Panc1 (cell line): Measurements from ENCODE around the gene USP12. TPM values are rescaled to one million over a fixed set of nuclear protein-coding genes. Genes with fewer than 3 reads are reported as not detected.

Experiments
- ATAC-seq: fragments of 200-7000 bp; cut with Tn5 transposase; 2 replicates; pipeline ENCODE4 v1.9.1; 2020; ENCODE audit warnings: mild to moderate bottlenecking, moderate library complexity
- BruUV-seq: library from RNA; stranded (reverse); fragments of 400-500 nt; replicated peaks from 2 replicates; lab custom pipeline; 2021; lab: Mats Ljungman, UMichigan
- CTCF ChIA-PET: fragments of 300-600 bp; sonication (Branson Sonifier 250); formaldehyde crosslinking; loops from one replicate; lab custom pipeline; 2022; ENCODE audit warnings: antibody characterized with exemption; lab: Charles Lee
- POLR2A ChIA-PET: fragments of 300-600 bp; sonication (Branson Sonifier 250); formaldehyde crosslinking; loops from one replicate; lab custom pipeline; 2022; ENCODE audit warnings: antibody characterized with exemption; lab: Charles Lee
- DNase-seq: peaks from one replicate; pipeline ENCODE4 v3.0.0-alpha.2; 2010; ENCODE audit warnings: low read depth, low spot score
- H3K27ac ChIP-seq: 2 replicates; pipeline ENCODE4 v1.5.1; 2011; ENCODE audit warnings: mild to moderate bottlenecking, low read length, inconsistent platforms
- H3K27me3 ChIP-seq: fragments of 200-500 bp; sonication (Bioruptor generic); 2 replicates; pipeline ENCODE4 v1.6.0; 2014; ENCODE audit warnings: low read length, inconsistent platforms; ENCODE audit not compliant: control insufficient read depth, insufficient read depth
- H3K36me3 ChIP-seq: fragments of 200-500 bp; sonication (Bioruptor generic); 2 replicates; pipeline ENCODE4 v1.5.1; 2014; ENCODE audit warnings: inconsistent platforms, mild to moderate bottlenecking, low read length, moderate library complexity; ENCODE audit not compliant: control insufficient read depth, insufficient read depth
- H3K4me1 ChIP-seq: 2 replicates; pipeline ENCODE4 v1.5.1; 2011; ENCODE audit warnings: inconsistent platforms, mild to moderate bottlenecking, low read length, moderate library complexity; ENCODE audit not compliant: control insufficient read depth, insufficient read depth
- H3K4me3 ChIP-seq, 2 experiments: 2 replicates each; pipeline ENCODE4 v1.5.1; 2011 to 2012; ENCODE audit warnings: low read depth in 2 of 2, low read length in 2 of 2, mild to moderate bottlenecking in 2 of 2, inconsistent platforms in 1 of 2, moderate library complexity in 1 of 2
- H3K9me3 ChIP-seq: fragments of 200-500 bp; sonication (Bioruptor generic); 2 replicates; pipeline ENCODE4 v1.5.1; 2014; ENCODE audit warnings: low read depth, mild to moderate bottlenecking, inconsistent platforms, low read length, moderate library complexity; ENCODE audit not compliant: control insufficient read depth, insufficient read depth
- CTCF ChIP-seq: fragments of 450-650 bp; IDR thresholded peaks from 2 replicates; pipeline ENCODE4 v1.5.1; 2017; ENCODE audit warnings: mild to moderate bottlenecking
- POLR2AphosphoS5 ChIP-seq: IDR thresholded peaks from 2 replicates; pipeline ENCODE4 v1.6.1; 2012; ENCODE audit warnings: mild to moderate bottlenecking, low read depth, low read length, moderate library complexity
- REST ChIP-seq, 2 experiments: IDR thresholded peaks; 2 replicates each; pipeline ENCODE4 v1.6.1; 2011 to 2012; ENCODE audit warnings: low read depth in 2 of 2, control low read depth in 1 of 2, low read length in 1 of 2, mild to moderate bottlenecking in 1 of 2, moderate library complexity in 1 of 2; ENCODE audit not compliant: insufficient read depth in 1 of 2
- SIN3A ChIP-seq: IDR thresholded peaks from 2 replicates; pipeline ENCODE4 v1.6.1; 2012; ENCODE audit warnings: low read depth, mild to moderate bottlenecking, low read length, moderate library complexity, borderline replicate concordance; ENCODE audit not compliant: insufficient read depth
- TCF7L2 ChIP-seq: IDR thresholded peaks from 2 replicates; pipeline ENCODE4 v1.6.1; 2011; ENCODE audit warnings: mild to moderate bottlenecking, low read depth, low read length, inconsistent platforms
- in situ Hi-C: cut with HindIII; loops from 2 replicates; pipeline ENCODE4 v1.10.0; 2016; ENCODE audit warnings: low sequenced_read_pairs, low pct_unique_long_range_greater_than_20kb
- intact Hi-C: fragments of 100-400 bp; cut with micrococcal nuclease; formaldehyde crosslinking; loops from one replicate; pipeline ENCODE4 v1.10.0; 2022; ENCODE audit not compliant: unreplicated experiment
- total RNA-seq: library from RNA; stranded (reverse); gene quantifications from one replicate; pipeline ENCODE4 v1.2.1, GENCODE V29; 2021; ENCODE audit not compliant: unreplicated experiment

USP12 gene
- total RNA-seq, 1 experiment from 2014 or later = 82.0 TPM

GRCh38 chr13:27083183-27083582 is 88.4 kb downstream of the USP12 start:
- in situ Hi-C loops = no loop called here

GRCh38 chr13:27081893-27082679 is 89.5 kb downstream of the USP12 start:
- POLR2A ChIA-PET = no interaction called here
- Histone ChIP-seq H3K4me3 (no peak overlapping the region), H3K27ac (no peak overlapping the region), H3K9me3 (no peaks in the 10 kb centered on the region), H3K36me3 (peaks cover 11% of the 10 kb centered on the region), H3K4me1 (peaks cover 12% of the 10 kb centered on the region), H3K27me3 (no peaks in the 10 kb centered on the region)
- TF ChIP-seq POLR2AphosphoS5 (no peak), REST (IDR thresholded peaks at IDR 0.05; ENCODE audit: insufficient read depth in 1 of 2, low read depth in 2 of 2, low read length in 1 of 2) (no peak), CTCF (no peak), SIN3A (no peak), TCF7L2 (no peak)
- DNase-seq (no peak), ATAC-seq (no peak)
- no TSS peak for BruUV-seq
- intact Hi-C loops = no loop called here
- CTCF ChIA-PET = no interaction called here
- in situ Hi-C loops = no loop called here

More at GRCh38 chr13:27083183-27083582, 88.4 kb downstream of the USP12 start:
- intact Hi-C loops = no loop called here
- CTCF ChIA-PET = no interaction called here
- Histone ChIP-seq H3K27ac (0 out of 2 replicates have a peak overlapping the region, but pooled peaks have one; percentile 23), H3K9me3 (no peaks in the 10 kb centered on the region), H3K4me3 (no peak overlapping the region), H3K27me3 (no peaks in the 10 kb centered on the region), H3K36me3 (peaks cover 11% of the 10 kb centered on the region), H3K4me1 (peaks cover 12% of the 10 kb centered on the region)
- no TSS peak for BruUV-seq
- POLR2A ChIA-PET = no interaction called here
- TF ChIP-seq REST (IDR thresholded peaks at IDR 0.05; ENCODE audit: insufficient read depth in 1 of 2, low read depth in 2 of 2, low read length in 1 of 2) (no peak), TCF7L2 (no peak), CTCF (no peak), POLR2AphosphoS5 (no peak), SIN3A (no peak)
- no peak for DNase-seq
- ATAC-seq = no peak
